H9 (cell line): ENCODE measurements around the gene RCAN1. TPM values are rescaled to one million over a fixed set of nuclear protein-coding genes. Genes with fewer than 3 reads are reported as not detected.

Experiments
- DNase-seq: peaks from one replicate; pipeline ENCODE4 v3.0.0-alpha.2; 2017
- H2AFZ ChIP-seq: one replicate; pipeline ENCODE4 v1.6.1; 2013; ENCODE audit warnings: mild to moderate bottlenecking, low read length, control low read depth, moderate library complexity
- H2AK5ac ChIP-seq: 2 replicates; pipeline ENCODE4 v1.6.1; 2013; ENCODE audit warnings: low read length, control low read depth, mixed read lengths; ENCODE audit not compliant: insufficient read length
- H2BK120ac ChIP-seq: one replicate; pipeline ENCODE4 v1.6.1; 2013; ENCODE audit warnings: low read depth, mild to moderate bottlenecking, low read length, control low read depth, inconsistent platforms; ENCODE audit not compliant: poor library complexity, severe bottlenecking
- H2BK12ac ChIP-seq: 2 replicates; pipeline ENCODE4 v1.6.1; 2013; ENCODE audit warnings: low read length, control low read depth, mixed read lengths, low read depth; ENCODE audit not compliant: insufficient read length
- H2BK15ac ChIP-seq: 2 replicates; pipeline ENCODE4 v1.6.1; 2013; ENCODE audit warnings: low read depth, low read length, control low read depth
- H2BK20ac ChIP-seq: one replicate; pipeline ENCODE4 v1.6.1; 2013; ENCODE audit warnings: low read depth, mild to moderate bottlenecking, low read length, control low read depth, inconsistent platforms; ENCODE audit not compliant: poor library complexity, severe bottlenecking
- H2BK5ac ChIP-seq: 2 replicates; pipeline ENCODE4 v1.6.1; 2013; ENCODE audit warnings: low read length, control low read depth, mixed read lengths; ENCODE audit not compliant: insufficient read length
- H3K14ac ChIP-seq: 2 replicates; pipeline ENCODE4 v1.6.1; 2013; ENCODE audit warnings: low read length, control low read depth; ENCODE audit not compliant: insufficient read depth
- H3K18ac ChIP-seq: 2 replicates; pipeline ENCODE4 v1.6.1; 2013; ENCODE audit warnings: low read depth, mild to moderate bottlenecking, mixed read lengths, low read length, control low read depth; ENCODE audit not compliant: insufficient read length
- H3K23ac ChIP-seq: 2 replicates; pipeline ENCODE4 v1.6.1; 2013; ENCODE audit warnings: low read length, control low read depth, mixed read lengths, low read depth; ENCODE audit not compliant: insufficient read length
- H3K23me2 ChIP-seq: 2 replicates; pipeline ENCODE4 v1.6.1; 2013; ENCODE audit warnings: low read depth, mild to moderate bottlenecking, mixed read lengths, low read length, control low read depth; ENCODE audit not compliant: insufficient read length, poor library complexity, severe bottlenecking
- H3K27ac ChIP-seq: 2 replicates; pipeline ENCODE4 v1.5.1; 2013; ENCODE audit warnings: low read length, control low read depth, mixed read lengths, low read depth; ENCODE audit not compliant: insufficient read length
- H3K27me3 ChIP-seq: 2 replicates; pipeline ENCODE4 v1.6.1; 2013; ENCODE audit warnings: low read length, control low read depth, inconsistent platforms; ENCODE audit not compliant: insufficient read depth
- H3K4ac ChIP-seq: 2 replicates; pipeline ENCODE4 v1.6.1; 2013; ENCODE audit warnings: low read depth, mild to moderate bottlenecking, control low read depth, inconsistent platforms, low read length, moderate library complexity
- H3K4me1 ChIP-seq: 2 replicates; pipeline ENCODE4 v1.6.1; 2013; ENCODE audit warnings: low read length, control low read depth, inconsistent platforms; ENCODE audit not compliant: insufficient read depth
- H3K4me2 ChIP-seq: 2 replicates; pipeline ENCODE4 v1.6.1; 2013; ENCODE audit warnings: low read length, control low read depth, mixed read lengths; ENCODE audit not compliant: insufficient read length, insufficient read depth
- H3K56ac ChIP-seq: 2 replicates; pipeline ENCODE4 v1.6.1; 2013; ENCODE audit warnings: low read depth, mild to moderate bottlenecking, mixed read lengths, low read length, control low read depth; ENCODE audit not compliant: insufficient read length
- H3K79me1 ChIP-seq: 2 replicates; pipeline ENCODE4 v1.6.1; 2013; ENCODE audit warnings: low read depth, mild to moderate bottlenecking, moderate library complexity, low read length, control low read depth, inconsistent platforms; ENCODE audit not compliant: insufficient read depth, poor library complexity, severe bottlenecking
- H3K79me2 ChIP-seq: 2 replicates; pipeline ENCODE4 v1.6.1; 2013; ENCODE audit warnings: low read length, control low read depth, inconsistent platforms; ENCODE audit not compliant: insufficient read depth
- H3K9ac ChIP-seq: 2 replicates; pipeline ENCODE4 v1.6.1; 2013; ENCODE audit warnings: low read length, control low read depth, mixed read lengths; ENCODE audit not compliant: insufficient read length; ENCODE audit errors: extremely low read depth
- H3K9me3 ChIP-seq: one replicate; pipeline ENCODE4 v1.6.1; 2013; ENCODE audit warnings: low read depth, low read length, inconsistent platforms; ENCODE audit not compliant: control insufficient read depth
- H3T11ph ChIP-seq: one replicate; pipeline ENCODE4 v1.6.1; 2013; ENCODE audit warnings: mild to moderate bottlenecking, low read length, control low read depth, inconsistent platforms
- H4K20me1 ChIP-seq: one replicate; pipeline ENCODE4 v1.6.1; 2013; ENCODE audit not compliant: control insufficient read depth, insufficient read length, insufficient read depth
- H4K5ac ChIP-seq: 2 replicates; pipeline ENCODE4 v1.6.1; 2013; ENCODE audit warnings: low read depth, mild to moderate bottlenecking, mixed read lengths, low read length, control low read depth; ENCODE audit not compliant: insufficient read length
- H4K8ac ChIP-seq: replicated peaks from 2 replicates; pipeline ENCODE4 v1.6.1; 2013; ENCODE audit warnings: low read length, control low read depth, mixed read lengths, low read depth; ENCODE audit not compliant: insufficient read length
- H4K91ac ChIP-seq: 2 replicates; pipeline ENCODE4 v1.6.1; 2013; ENCODE audit warnings: low read depth, mild to moderate bottlenecking, moderate library complexity, mixed read lengths, low read length, control low read depth; ENCODE audit not compliant: insufficient read length
- H3K27ac Mint-ChIP-seq, 3 experiments: 2 replicates in 2 of 3; 3 replicates in 1 of 3; pipeline ENCODE4 v1.8.0; 2020 to 2021; ENCODE audit warnings: mixed read lengths in 3 of 3, mild to moderate bottlenecking in 1 of 3, moderate library complexity in 1 of 3
- H3K27me3 Mint-ChIP-seq: 2 replicates; pipeline ENCODE4 v1.8.0; 2021; ENCODE audit warnings: low read depth, mild to moderate bottlenecking, moderate library complexity, mixed read lengths
- H3K36me3 Mint-ChIP-seq, 3 experiments: 2 replicates in 2 of 3; 3 replicates in 1 of 3; pipeline ENCODE4 v1.8.0; 2020 to 2021; ENCODE audit warnings: low read depth in 3 of 3, mixed read lengths in 3 of 3; ENCODE audit not compliant: insufficient read depth in 1 of 3
- H3K4me1 Mint-ChIP-seq, 2 experiments: 2 replicates each; pipeline ENCODE4 v1.8.0; 2020; ENCODE audit warnings: mixed read lengths in 2 of 2
- H3K4me3 Mint-ChIP-seq, 2 experiments: 2 replicates in 1 of 2; 3 replicates in 1 of 2; pipeline ENCODE4 v1.8.0; 2020 to 2021; ENCODE audit warnings: mild to moderate bottlenecking in 2 of 2, mixed read lengths in 2 of 2, moderate library complexity in 1 of 2
- H3K9me3 Mint-ChIP-seq, 2 experiments: 2 replicates in 1 of 2; 3 replicates in 1 of 2; pipeline ENCODE4 v1.8.0; 2020; ENCODE audit warnings: mild to moderate bottlenecking in 2 of 2, mixed read lengths in 2 of 2, moderate library complexity in 1 of 2
- WGBS: extraction: QIAGEN DNeasy Blood & Tissue Kit; methylation state at CpG from one replicate; pipeline ENCODE4 v1.1.7; 2013; ENCODE audit warnings: missing lambda C conversion rate, low lambda C conversion rate, mixed read lengths; ENCODE audit not compliant: insufficient read length; ENCODE audit errors: extremely low coverage; 5-methylcytosine and 5-hydroxymethylcytosine counted together
- total RNA-seq: library from RNA; stranded (reverse); gene quantifications from 2 replicates; pipeline ENCODE4 v1.2.1, GENCODE V29; 2021
- TF ChIP-seq, protein P1 (sequence below): fragments of 200-600 bp; sonication (generic); conservative IDR thresholded peaks from 3 replicates; pipeline ENCODE4 v1.8.0; 2021; ENCODE audit warnings: antibody characterized with exemption, mild to moderate bottlenecking

Gene RCAN1
- total RNA-seq, 1 experiment from 2014 or later: 7.0 TPM

DNA sequence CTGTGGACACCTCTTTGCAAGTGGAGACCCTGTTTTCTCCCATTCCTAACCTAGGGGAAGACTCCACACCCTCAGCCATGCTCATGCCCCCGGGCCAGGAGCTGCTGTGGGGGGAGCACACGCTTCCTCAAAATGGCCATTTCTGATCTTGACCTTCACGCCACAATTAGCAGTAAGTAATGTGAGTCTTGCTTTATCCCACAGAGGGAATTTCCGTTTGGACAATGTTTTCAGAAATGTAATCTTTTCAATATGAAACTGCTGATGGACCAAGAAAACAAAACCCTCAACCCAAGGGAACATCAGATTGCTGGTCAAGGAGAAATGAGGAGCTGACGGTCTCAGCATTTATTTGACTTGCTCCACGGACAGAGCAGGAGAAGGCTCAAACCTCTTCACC lies 94.6 kb downstream of the RCAN1 start:
- Histone ChIP-seq H3K4ac (no peak overlapping the region), H2BK15ac (no peak overlapping the region), H2BK120ac (no peak overlapping the region), H3K4me2 (no peak overlapping the region), H3K23me2 (no peaks in the 10 kb centered on the region), H3T11ph (no peak overlapping the region), H3K9ac (no peak overlapping the region), H3K56ac (no peak overlapping the region), H2AK5ac (no peak overlapping the region), H4K8ac (no peak overlapping the region), H3K4me1 (peaks cover 4% of the 10 kb centered on the region), H3K27me3 (no peaks in the 10 kb centered on the region), H2BK12ac (no peak overlapping the region), H2BK5ac (no peak overlapping the region), H3K79me2 (no peaks in the 10 kb centered on the region), H2AFZ (no peak overlapping the region), H3K79me1 (no peaks in the 10 kb centered on the region), H4K91ac (no peak overlapping the region), H3K9me3 (no peaks in the 10 kb centered on the region), H3K27ac (no peak overlapping the region), H3K23ac (no peak overlapping the region), H3K14ac (no peak overlapping the region), H4K5ac (no peak overlapping the region), H4K20me1 (no peaks in the 10 kb centered on the region), H3K18ac (no peak overlapping the region), H2BK20ac (no peak overlapping the region)
- TF ChIP-seq, protein P1, sequence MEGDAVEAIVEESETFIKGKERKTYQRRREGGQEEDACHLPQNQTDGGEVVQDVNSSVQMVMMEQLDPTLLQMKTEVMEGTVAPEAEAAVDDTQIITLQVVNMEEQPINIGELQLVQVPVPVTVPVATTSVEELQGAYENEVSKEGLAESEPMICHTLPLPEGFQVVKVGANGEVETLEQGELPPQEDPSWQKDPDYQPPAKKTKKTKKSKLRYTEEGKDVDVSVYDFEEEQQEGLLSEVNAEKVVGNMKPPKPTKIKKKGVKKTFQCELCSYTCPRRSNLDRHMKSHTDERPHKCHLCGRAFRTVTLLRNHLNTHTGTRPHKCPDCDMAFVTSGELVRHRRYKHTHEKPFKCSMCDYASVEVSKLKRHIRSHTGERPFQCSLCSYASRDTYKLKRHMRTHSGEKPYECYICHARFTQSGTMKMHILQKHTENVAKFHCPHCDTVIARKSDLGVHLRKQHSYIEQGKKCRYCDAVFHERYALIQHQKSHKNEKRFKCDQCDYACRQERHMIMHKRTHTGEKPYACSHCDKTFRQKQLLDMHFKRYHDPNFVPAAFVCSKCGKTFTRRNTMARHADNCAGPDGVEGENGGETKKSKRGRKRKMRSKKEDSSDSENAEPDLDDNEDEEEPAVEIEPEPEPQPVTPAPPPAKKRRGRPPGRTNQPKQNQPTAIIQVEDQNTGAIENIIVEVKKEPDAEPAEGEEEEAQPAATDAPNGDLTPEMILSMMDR: no peak
- H3K9me3 Mint-ChIP-seq: no peaks in the 10 kb centered on the region; a peak in 1 of 5 replicates
- H3K27ac Mint-ChIP-seq: no peak overlapping the region
- no peak overlapping the region; a peak in 1 of 5 replicates for H3K4me3 Mint-ChIP-seq
- no peaks in the 10 kb centered on the region for H3K36me3 Mint-ChIP-seq
- peaks cover 5% of the 10 kb centered on the region for H3K27me3 Mint-ChIP-seq
- DNase-seq: no peak
- H3K4me1 Mint-ChIP-seq: peaks cover 52 to 60% of the 10 kb centered on the region in 2 experiments
- no CpG with 5 or more reads among the region's 6 CpGs for WGBS
